Activated CD4-positive, alpha-beta T cell treated with anti-CD3 and anti-CD28 coated beads, Interleukin-2, amount 10 ng/mL, durations not matched to agents 24 days and 14 days (primary cell): ENCODE measurements around the gene ZNF878. TPM values are rescaled to one million over a fixed set of nuclear protein-coding genes. Genes with fewer than 3 reads are reported as not detected.
A peak's percentile ranks its signal among the peaks of the same experiment; 100 is the strongest.
"Not testable (repeated sequence)": the region's sequence is repeated elsewhere in the genome, so short reads cannot be mapped to it uniquely, and the experiment has no call there.

ENCODE experiments used
- DNase-seq: peaks from one replicate; pipeline ENCODE4 v3.0.0; 2022
- H3K27ac Mint-ChIP-seq: one replicate; pipeline ENCODE4 v1.8.0; 2022; ENCODE audit warnings: mild to moderate bottlenecking, mixed read lengths
- H3K27me3 Mint-ChIP-seq: one replicate; pipeline ENCODE4 v1.8.0; 2022; ENCODE audit warnings: mixed read lengths
- H3K36me3 Mint-ChIP-seq: one replicate; pipeline ENCODE4 v1.8.0; 2022; ENCODE audit warnings: low read depth, mild to moderate bottlenecking, mixed read lengths
- H3K4me1 Mint-ChIP-seq: one replicate; pipeline ENCODE4 v1.8.0; 2021; ENCODE audit warnings: mixed read lengths
- H3K4me3 Mint-ChIP-seq: one replicate; pipeline ENCODE4 v1.8.0; 2022; ENCODE audit warnings: mild to moderate bottlenecking, moderate library complexity, mixed read lengths
- H3K9me3 Mint-ChIP-seq: one replicate; pipeline ENCODE4 v1.8.0; 2021; ENCODE audit warnings: mixed read lengths
- intact Hi-C: fragments of 100-400 bp; cut with micrococcal nuclease; formaldehyde crosslinking; loops from one replicate; pipeline ENCODE4 v1.15.1; 2023
- total RNA-seq: library from RNA; stranded (reverse); gene quantifications from 2 replicates; pipeline ENCODE4 v1.2.3, GENCODE V29; 2022

The ZNF878 gene
- total RNA-seq, result 0.21 and 0.49 TPM in 2 replicates

GRCh38 chr19:12052497-12053169 lies at the start of gene ZNF878:
ZNF878 (minus strand) TSS chr19:12052961; CDS start chr19:12052801, 160 bp downstream.
- H3K27ac Mint-ChIP-seq, result peak within 1 kb of the TSS; percentile 62
- peaks cover 3% of the 10 kb centered on the region for H3K36me3 Mint-ChIP-seq
- peaks cover 5% of the 10 kb centered on the region for H3K4me1 Mint-ChIP-seq
- H3K27me3 Mint-ChIP-seq, result peaks cover 2% of the 10 kb centered on the region
- DNase-seq, result peak; percentile 76
- peak within 1 kb of the TSS; percentile 83 for H3K4me3 Mint-ChIP-seq
- peaks cover 14% of the 10 kb centered on the region for H3K9me3 Mint-ChIP-seq
- intact Hi-C loops, result loop anchor here (10.0 kb wide), 1 partner anchor 128 kb away; the partner anchor contains the start of gene ZNF700

GRCh38 chr19:12098040-12098439 lies 45.3 kb upstream of the ZNF878 start:
- no peak overlapping the region for H3K27ac Mint-ChIP-seq
- H3K36me3 Mint-ChIP-seq, result peaks cover 26% of the 10 kb centered on the region
- no peak for DNase-seq
- H3K9me3 Mint-ChIP-seq, result peaks cover 31% of the 10 kb centered on the region
- H3K27me3 Mint-ChIP-seq, result no peaks in the 10 kb centered on the region
- H3K4me1 Mint-ChIP-seq, result peaks cover 4% of the 10 kb centered on the region
- no peak overlapping the region for H3K4me3 Mint-ChIP-seq
- intact Hi-C loops, result no loop called here

GRCh38 chr19:12095111-12095790 lies 42.5 kb upstream of the ZNF878 start:
- Mint-ChIP-seq H3K4me3 (no peak overlapping the region), H3K4me1 (peaks cover 15% of the 10 kb centered on the region), H3K27ac (no peak overlapping the region), H3K27me3 (no peaks in the 10 kb centered on the region), H3K36me3 (peaks cover 26% of the 10 kb centered on the region), H3K9me3 (peaks cover 25% of the 10 kb centered on the region)
- DNase-seq, result no peak
- intact Hi-C loops, result no loop called here

GRCh38 chr19:12093777-12094176 lies 41.0 kb upstream of the ZNF878 start:
- peaks cover 22% of the 10 kb centered on the region for H3K36me3 Mint-ChIP-seq
- intact Hi-C loops, result no loop called here
- H3K4me3 Mint-ChIP-seq, result no peak overlapping the region
- H3K27me3 Mint-ChIP-seq, result no peaks in the 10 kb centered on the region
- H3K9me3 Mint-ChIP-seq, result peaks cover 12% of the 10 kb centered on the region
- no peak for DNase-seq
- H3K4me1 Mint-ChIP-seq, result peaks cover 15% of the 10 kb centered on the region
- no peak overlapping the region for H3K27ac Mint-ChIP-seq

- intact Hi-C loops, result no loop called here
- Mint-ChIP-seq H3K27ac (peak overlapping the region; percentile 42), H3K27me3 (no peaks in the 10 kb centered on the region), H3K36me3 (peaks cover 17% of the 10 kb centered on the region), H3K4me1 (peaks cover 15% of the 10 kb centered on the region), H3K4me3 (peak overlapping the region; percentile 87), H3K9me3 (peaks cover 12% of the 10 kb centered on the region)
- DNase-seq, result no peak
Measured at GRCh38 chr19:12092956-12093355, 40.2 kb upstream of the ZNF878 start.

- intact Hi-C loops, result no loop called here
- Mint-ChIP-seq H3K27me3 (no peaks in the 10 kb centered on the region), H3K9me3 (peaks cover 12% of the 10 kb centered on the region), H3K4me1 (peaks cover 15% of the 10 kb centered on the region), H3K4me3 (peak overlapping the region; percentile 87), H3K36me3 (peaks cover 15% of the 10 kb centered on the region), H3K27ac (peak overlapping the region; percentile 86)
- peak; percentile 87 for DNase-seq
Measured at GRCh38 chr19:12092065-12092867, 39.5 kb upstream of the ZNF878 start.

- Mint-ChIP-seq H3K27me3 (no peaks in the 10 kb centered on the region), H3K9me3 (peaks cover 10% of the 10 kb centered on the region), H3K36me3 (peaks cover 10% of the 10 kb centered on the region), H3K4me1 (peaks cover 15% of the 10 kb centered on the region), H3K4me3 (peak overlapping the region; percentile 53), H3K27ac (no peak overlapping the region)
- DNase-seq, result peak; percentile 87
- intact Hi-C loops, result loop anchor here (1.0 kb wide), 1 partner anchor 49 kb away; the partner anchor contains the start of gene ZNF20
Measured at GRCh38 chr19:12090807-12091206, 38.0 kb upstream of the ZNF878 start.

GRCh38 chr19:12085074-12085818 lies 32.5 kb upstream of the ZNF878 start:
- Mint-ChIP-seq H3K4me1 (no peaks in the 10 kb centered on the region), H3K36me3 (peaks cover 3% of the 10 kb centered on the region), H3K27ac (no peak overlapping the region), H3K27me3 (no peaks in the 10 kb centered on the region), H3K9me3 (peaks cover 10% of the 10 kb centered on the region), H3K4me3 (no peak overlapping the region)
- intact Hi-C loops, result no loop called here
- no peak for DNase-seq

- DNase-seq, H3K36me3 Mint-ChIP-seq, H3K27me3 Mint-ChIP-seq, H3K27ac Mint-ChIP-seq, H3K4me3 Mint-ChIP-seq, H3K4me1 Mint-ChIP-seq, intact Hi-C loops: not testable (repeated sequence)
- H3K9me3 Mint-ChIP-seq, result peaks cover 10% of the 10 kb centered on the region
Measured at GRCh38 chr19:12083336-12083735, 30.6 kb upstream of the ZNF878 start.

DNA sequence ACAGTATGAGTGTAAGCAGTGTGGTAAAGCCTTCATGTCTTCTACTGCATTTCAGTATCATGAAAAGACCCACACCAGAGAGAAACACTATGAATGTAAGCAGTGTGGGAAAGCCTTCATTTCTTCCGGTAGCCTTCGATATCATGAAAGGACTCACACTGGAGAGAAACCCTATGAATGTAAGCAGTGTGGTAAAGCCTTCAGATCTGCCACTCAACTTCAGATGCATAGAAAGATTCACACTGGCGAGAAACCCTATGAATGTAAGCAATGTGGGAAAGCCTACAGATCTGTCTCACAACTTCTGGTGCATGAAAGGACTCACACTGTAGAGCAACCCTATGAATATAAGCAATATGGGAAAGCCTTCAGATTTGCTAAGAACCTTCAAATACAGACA lies 24.6 kb upstream of the ZNF878 start:
- DNase-seq, result no peak
- H3K27me3 Mint-ChIP-seq, result no peaks in the 10 kb centered on the region
- no peaks in the 10 kb centered on the region for H3K4me1 Mint-ChIP-seq
- intact Hi-C loops, result no loop called here
- H3K36me3 Mint-ChIP-seq, result peaks cover 34% of the 10 kb centered on the region
- H3K4me3 Mint-ChIP-seq, result no peak overlapping the region
- H3K9me3 Mint-ChIP-seq, result peaks cover 23% of the 10 kb centered on the region
- H3K27ac Mint-ChIP-seq, result no peak overlapping the region

GRCh38 chr19:12076331-12076730 lies 23.6 kb upstream of the ZNF878 start:
- H3K4me1 Mint-ChIP-seq, H3K4me3 Mint-ChIP-seq, H3K27me3 Mint-ChIP-seq, DNase-seq, H3K27ac Mint-ChIP-seq, intact Hi-C loops: not testable (repeated sequence)
- peaks cover 21% of the 10 kb centered on the region for H3K9me3 Mint-ChIP-seq
- H3K36me3 Mint-ChIP-seq, result peaks cover 34% of the 10 kb centered on the region

GRCh38 chr19:12075538-12076139 lies 22.9 kb upstream of the ZNF878 start:
- Mint-ChIP-seq H3K36me3 (peaks cover 31% of the 10 kb centered on the region), H3K27me3 (no peaks in the 10 kb centered on the region), H3K4me1 (no peaks in the 10 kb centered on the region), H3K4me3 (no peak overlapping the region), H3K9me3 (peaks cover 22% of the 10 kb centered on the region), H3K27ac (no peak overlapping the region)
- intact Hi-C loops, result no loop called here
- DNase-seq, result no peak
